SW 1271 (cell line): ENCODE measurements around the gene TGFBR2.

ENCODE experiments used
- DNase-seq, 2 experiments: peaks; one replicate each; lab custom pipeline; 2025; lab: John Stamatoyannopoulos, UW

TGFBR2 gene

GRCh38 chr3:30675006-30675405 lies 68.6 kb downstream of the TGFBR2 start:
- DNase-seq, result no peak

GRCh38 chr3:30675774-30676173 lies 69.4 kb downstream of the TGFBR2 start:
- no peak for DNase-seq

GRCh38 chr3:30676424-30677346 lies 70.3 kb downstream of the TGFBR2 start:
- no peak for DNase-seq

GRCh38 chr3:30677347-30677685 lies 70.9 kb downstream of the TGFBR2 start:
- no peak for DNase-seq

- no peak for DNase-seq
Measured at GRCh38 chr3:30679045-30679444, 72.6 kb downstream of the TGFBR2 start.

GRCh38 chr3:30680789-30681648 lies 74.6 kb downstream of the TGFBR2 start:
- DNase-seq, result no peak

GRCh38 chr3:30681649-30682211 lies 75.3 kb downstream of the TGFBR2 start:
- peak; percentile 27 to 88 for DNase-seq

GRCh38 chr3:30682434-30683155 lies 76.2 kb downstream of the TGFBR2 start:
- no peak for DNase-seq

GRCh38 chr3:30683769-30684168 lies 77.4 kb downstream of the TGFBR2 start:
- DNase-seq, result no peak

GRCh38 chr3:30684356-30684755 lies 78.0 kb downstream of the TGFBR2 start:
- no peak for DNase-seq

- no peak for DNase-seq
Measured at GRCh38 chr3:30685267-30685667, 78.9 kb downstream of the TGFBR2 start.

GRCh38 chr3:30686176-30686575 lies 79.8 kb downstream of the TGFBR2 start:
- no peak for DNase-seq

- DNase-seq, result no peak
Measured at GRCh38 chr3:30686799-30687198, 80.4 kb downstream of the TGFBR2 start.

- DNase-seq, result no peak
Measured at GRCh38 chr3:30687930-30688570, 81.6 kb downstream of the TGFBR2 start.

GRCh38 chr3:30688776-30689641 lies 82.6 kb downstream of the TGFBR2 start:
- peak; percentile 24 to 76 for DNase-seq

- DNase-seq, result no peak
Measured at GRCh38 chr3:30690199-30690598, 83.8 kb downstream of the TGFBR2 start.

GRCh38 chr3:30691249-30691880 lies 85.0 kb downstream of the TGFBR2 start:
- no peak for DNase-seq

- no peak for DNase-seq
Measured at GRCh38 chr3:30691944-30692343, 85.5 kb downstream of the TGFBR2 start.

GRCh38 chr3:30692498-30693130 lies 86.2 kb downstream of the TGFBR2 start:
- DNase-seq, result no peak
